Mucosa of descending colon (tissue), 3 donors: ENCODE results near the gene CTSC. TPM values are rescaled to one million over a fixed set of nuclear protein-coding genes. Genes with fewer than 3 reads are reported as not detected.

ENCODE experiments used
- ATAC-seq: fragments of 200-7000 bp; cut with Tn5 transposase; one replicate; pipeline ENCODE4 v1.9.1; 2020; ENCODE audit warnings: mild to moderate bottlenecking, moderate library complexity
- DNase-seq, 3 donors: peaks; one replicate each; pipeline ENCODE4 v3.0.0-alpha.2; 2020
- H3K36me3 ChIP-seq: fragments of 200-600 bp; one replicate; pipeline ENCODE4 v1.8.0; 2021; ENCODE audit warnings: low read depth, mild to moderate bottlenecking
- H3K4me1 ChIP-seq: fragments of 200-600 bp; one replicate; pipeline ENCODE4 v1.8.0; 2021; ENCODE audit warnings: low read depth, mild to moderate bottlenecking
- H3K4me3 ChIP-seq: fragments of 200-600 bp; one replicate; pipeline ENCODE4 v1.8.0; 2021; ENCODE audit warnings: mild to moderate bottlenecking
- H3K9me3 ChIP-seq: fragments of 200-600 bp; one replicate; pipeline ENCODE4 v1.8.0; 2021; ENCODE audit warnings: mild to moderate bottlenecking
- CTCF ChIP-seq: fragments of 200-600 bp; IDR thresholded peaks from one replicate; pipeline ENCODE4 v1.8.0; 2022; ENCODE audit warnings: antibody characterized with exemption, mild to moderate bottlenecking
- intact Hi-C, 2 donors: fragments of 100-400 bp; cut with DNase I in 1 of 2; cut with micrococcal nuclease in 1 of 2; formaldehyde crosslinking; loops; one replicate each; pipeline versions ENCODE4 v1.11.0 to v1.11.1; 2022; cut with DNase I, micrococcal nuclease
- total RNA-seq, 3 donors: library from RNA; stranded (reverse); fragmentation: NEBNext Ultra II Directional in 2 of 3; extraction: Animal tissue kit (Norgen Biotek cat#: 25700) in 2 of 3; gene quantifications; one replicate each; pipeline versions ENCODE4 v1.2.1 to v1.2.4, GENCODE V29; 2021 to 2023
- donor health status: DM: no; HTN: no; CAD: no; lungs with moderate emphysema.
- donor health status: DM: no; HTN: no; CAD: no.
- donor health status: DM: no; HTN: yes; CAD: no.

The CTSC gene
- total RNA-seq, 3 donors from 2014 or later: 74.7 to 131 (median 82.3) TPM

- DNase-seq (no peak), ATAC-seq (no peak)
- no peaks in the 10 kb centered on the region for H3K9me3 ChIP-seq
- no peak for TF ChIP-seq CTCF
- intact Hi-C loops: no loop called here
- H3K36me3 ChIP-seq: no peaks in the 10 kb centered on the region
- H3K4me1 ChIP-seq: no peaks in the 10 kb centered on the region
- no peak overlapping the region for H3K4me3 ChIP-seq
Observed at GRCh38 chr11:88308576-88308975, 29.0 kb downstream of the CTSC start.

DNA sequence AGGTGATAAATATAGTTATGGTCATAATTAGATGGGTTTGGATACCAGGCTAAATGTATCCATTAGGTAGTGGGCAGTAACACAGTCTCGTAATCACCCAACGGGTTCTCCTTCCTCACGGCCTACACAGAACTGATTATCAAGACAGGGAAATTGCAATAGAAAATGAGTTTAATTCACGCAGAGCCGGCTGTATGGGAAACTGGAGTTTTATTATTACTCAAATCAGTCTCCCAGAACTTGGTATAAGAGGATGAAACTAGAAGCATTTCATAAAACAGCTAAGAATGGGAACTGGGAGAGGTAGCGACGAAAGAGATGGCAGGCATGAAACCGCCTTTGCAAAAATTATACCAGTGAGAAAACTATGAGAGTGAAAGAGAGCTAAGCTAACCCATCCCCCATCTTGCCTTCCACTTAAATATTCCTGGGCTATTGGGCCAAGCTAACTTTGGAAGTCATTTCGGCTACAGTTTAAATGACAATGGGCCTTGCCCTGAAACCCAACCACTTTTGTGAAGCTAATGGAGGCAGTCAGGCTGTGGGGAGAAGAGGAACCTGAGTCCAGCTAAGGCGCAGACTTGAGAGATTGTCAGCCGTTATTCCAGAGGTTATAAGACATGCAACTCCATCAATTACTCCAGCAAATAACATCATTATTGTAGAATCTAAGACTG lies 29.6 kb downstream of the CTSC start:
- intact Hi-C loops: no loop called here
- no peak for DNase-seq
- Histone ChIP-seq H3K9me3 (no peaks in the 10 kb centered on the region), H3K36me3 (no peaks in the 10 kb centered on the region), H3K4me1 (no peaks in the 10 kb centered on the region), H3K4me3 (no peak overlapping the region)
- ATAC-seq: no peak
- TF ChIP-seq CTCF: no peak

- TF ChIP-seq CTCF: no peak
- ATAC-seq (no peak), DNase-seq (no peak)
- no peaks in the 10 kb centered on the region for H3K9me3 ChIP-seq
- no peaks in the 10 kb centered on the region for H3K36me3 ChIP-seq
- H3K4me1 ChIP-seq: no peaks in the 10 kb centered on the region
- intact Hi-C loops: no loop called here
- no peak overlapping the region for H3K4me3 ChIP-seq
Observed at GRCh38 chr11:88306785-88307184, 30.8 kb downstream of the CTSC start.

DNA sequence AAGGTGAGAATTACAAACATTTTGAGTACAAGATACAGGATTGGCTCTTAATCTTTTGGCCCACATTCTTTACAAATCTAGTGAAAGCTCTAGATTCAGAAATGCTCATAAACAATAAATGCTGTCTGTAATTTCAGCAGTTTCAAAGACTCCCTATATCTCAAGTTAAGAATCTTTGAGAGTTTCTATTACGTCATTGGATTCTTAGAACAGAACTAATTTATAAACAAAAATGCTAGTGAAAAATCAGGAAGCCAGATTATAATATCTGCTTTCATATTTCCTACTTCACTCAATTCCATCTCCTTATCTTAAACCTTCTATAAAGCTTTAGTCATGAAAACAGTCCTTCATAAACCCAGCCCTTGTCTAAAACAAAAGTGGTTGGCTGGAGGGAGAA lies 32.1 kb downstream of the CTSC start:
- no peaks in the 10 kb centered on the region for H3K36me3 ChIP-seq
- H3K4me3 ChIP-seq: no peak overlapping the region
- ATAC-seq (no peak), DNase-seq (no peak)
- no peak for TF ChIP-seq CTCF
- intact Hi-C loops: no loop called here
- no peaks in the 10 kb centered on the region for H3K9me3 ChIP-seq
- H3K4me1 ChIP-seq: no peaks in the 10 kb centered on the region

DNA sequence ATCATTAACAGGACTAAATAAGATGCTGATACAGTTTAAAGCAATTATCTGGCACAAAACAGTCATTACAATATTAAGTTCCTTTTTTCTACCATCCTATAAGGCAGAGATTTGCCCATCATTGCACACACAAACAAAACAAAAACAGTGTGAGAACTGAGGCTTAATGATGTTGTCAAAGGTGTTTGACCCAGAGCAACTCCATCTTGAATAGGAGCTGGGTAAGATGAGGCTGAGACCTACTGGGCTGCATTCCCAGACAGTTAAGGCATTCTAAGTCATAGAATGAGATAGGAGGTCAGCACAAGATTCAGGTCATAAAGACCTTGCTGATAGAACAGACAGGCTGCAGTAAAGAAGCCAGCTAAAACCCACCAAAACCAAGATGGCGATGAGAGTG lies 33.2 kb downstream of the CTSC start:
- intact Hi-C loops: no loop called here
- Histone ChIP-seq H3K4me1 (no peaks in the 10 kb centered on the region), H3K9me3 (no peaks in the 10 kb centered on the region), H3K36me3 (no peaks in the 10 kb centered on the region), H3K4me3 (no peak overlapping the region)
- ATAC-seq (no peak), DNase-seq (no peak)
- TF ChIP-seq CTCF: no peak

GRCh38 chr11:88303037-88303436 lies 34.5 kb downstream of the CTSC start:
- ATAC-seq: no peak
- intact Hi-C loops: no loop called here

More at GRCh38 chr11:88303037-88303436, 34.5 kb downstream of the CTSC start:
- no peaks in the 10 kb centered on the region for H3K36me3 ChIP-seq
- no peak overlapping the region for H3K4me3 ChIP-seq
- no peaks in the 10 kb centered on the region for H3K9me3 ChIP-seq
- no peak for TF ChIP-seq CTCF
- DNase-seq: no peak
- H3K4me1 ChIP-seq: no peaks in the 10 kb centered on the region
